Epithelial cell of proximal tubule (primary cell): Measurements from ENCODE around the gene FBXO24. TPM values are rescaled to one million over a fixed set of nuclear protein-coding genes. Genes with fewer than 3 reads are reported as not detected.
"Not testable (repeated sequence)": the region's sequence is repeated elsewhere in the genome, so short reads cannot be mapped to it uniquely, and the experiment has no call there.

Experiments used
- DNase-seq: peaks from one replicate; pipeline ENCODE4 v3.0.0-alpha.2; 2011; ENCODE audit warnings: low read depth
- H3K4me3 ChIP-seq: 2 replicates; pipeline ENCODE4 v1.5.1; 2011; ENCODE audit warnings: low read depth, mild to moderate bottlenecking, low read length
- CTCF ChIP-seq: conservative IDR thresholded peaks from 2 replicates; pipeline ENCODE4 v1.5.1; 2012; ENCODE audit warnings: low read depth, mild to moderate bottlenecking, low read length
- total RNA-seq: library from RNA; depleted of rRNA; stranded (reverse); fragments of >200 nt; gene quantifications from 2 replicates; pipeline ENCODE4 v1.2.3, GENCODE V29; 2015

FBXO24 gene
- total RNA-seq, 1 donor from 2014 or later = 1.0 TPM

- no peak for TF ChIP-seq CTCF
- no peak overlapping the region for H3K4me3 ChIP-seq
- no peak for DNase-seq
Observed at GRCh38 chr7:100547872-100548271, 38.3 kb upstream of the FBXO24 start.

GRCh38 chr7:100548446-100548845, 37.7 kb upstream of the FBXO24 start:
- not testable (repeated sequence) for H3K4me3 ChIP-seq, DNase-seq

- no peak for TF ChIP-seq CTCF
- H3K4me3 ChIP-seq = no peak overlapping the region
- no peak for DNase-seq
Observed at GRCh38 chr7:100552532-100552931, 33.6 kb upstream of the FBXO24 start.

- no peak for TF ChIP-seq CTCF
- H3K4me3 ChIP-seq = no peak overlapping the region
- DNase-seq = no peak
Observed at GRCh38 chr7:100553032-100553431, 33.1 kb upstream of the FBXO24 start.

- H3K4me3 ChIP-seq = no peak overlapping the region
- DNase-seq = no peak
- no peak for TF ChIP-seq CTCF
Observed at GRCh38 chr7:100555701-100556100, 30.4 kb upstream of the FBXO24 start.

- no peak overlapping the region for H3K4me3 ChIP-seq
- no peak for TF ChIP-seq CTCF
- DNase-seq = no peak
Observed at GRCh38 chr7:100556541-100556940, 29.6 kb upstream of the FBXO24 start.

GRCh38 chr7:100559127-100559526, 27.0 kb upstream of the FBXO24 start:
- TF ChIP-seq CTCF = no peak
- no peak for DNase-seq

More at GRCh38 chr7:100559127-100559526, 27.0 kb upstream of the FBXO24 start:
- no peak overlapping the region for H3K4me3 ChIP-seq
